Stimulated activated CD4-positive, alpha-beta T cell treated with anti-CD3 and anti-CD28 coated beads, Interleukin-1b, Interleukin-23, amount 100 ng/mL, for 48 hours (primary cell): Measurements from ENCODE around the gene EFCAB8.

Experiments
- DNase-seq: peaks from one replicate; pipeline ENCODE4 v3.0.0-alpha.2; 2020

EFCAB8 gene

GRCh38 chr20:33010674-33011449 is 152.1 kb downstream of the EFCAB8 start:
- DNase-seq: no peak
